Stimulated activated CD4-positive, alpha-beta T cell treated with anti-CD3 and anti-CD28 coated beads, Interleukin-1b, Interleukin-23, amount 100 ng/mL, for 24 hours (primary cell): Measurements from ENCODE around the gene OR13J1.

Experiments
- DNase-seq, 4 experiments: peaks; one replicate each; pipeline ENCODE4 v3.0.0-alpha.2; 2020; ENCODE audit warnings: low read depth in 4 of 4, low spot score in 1 of 4

Gene OR13J1

GRCh38 chr9:35859990-35860339 is 10.2 kb downstream of the OR13J1 start:
- DNase-seq: no peak

- DNase-seq: no peak
Measured at GRCh38 chr9:35859310-35859989, 10.8 kb downstream of the OR13J1 start.

- DNase-seq: no peak
Measured at GRCh38 chr9:35858458-35858857, 11.7 kb downstream of the OR13J1 start.

GRCh38 chr9:35856882-35857281 is 13.3 kb downstream of the OR13J1 start:
- DNase-seq: no peak

GRCh38 chr9:35856206-35856605 is 14.0 kb downstream of the OR13J1 start:
- DNase-seq: no peak

- DNase-seq: no peak
Measured at GRCh38 chr9:35854091-35854762, 16.0 kb downstream of the OR13J1 start.

DNA sequence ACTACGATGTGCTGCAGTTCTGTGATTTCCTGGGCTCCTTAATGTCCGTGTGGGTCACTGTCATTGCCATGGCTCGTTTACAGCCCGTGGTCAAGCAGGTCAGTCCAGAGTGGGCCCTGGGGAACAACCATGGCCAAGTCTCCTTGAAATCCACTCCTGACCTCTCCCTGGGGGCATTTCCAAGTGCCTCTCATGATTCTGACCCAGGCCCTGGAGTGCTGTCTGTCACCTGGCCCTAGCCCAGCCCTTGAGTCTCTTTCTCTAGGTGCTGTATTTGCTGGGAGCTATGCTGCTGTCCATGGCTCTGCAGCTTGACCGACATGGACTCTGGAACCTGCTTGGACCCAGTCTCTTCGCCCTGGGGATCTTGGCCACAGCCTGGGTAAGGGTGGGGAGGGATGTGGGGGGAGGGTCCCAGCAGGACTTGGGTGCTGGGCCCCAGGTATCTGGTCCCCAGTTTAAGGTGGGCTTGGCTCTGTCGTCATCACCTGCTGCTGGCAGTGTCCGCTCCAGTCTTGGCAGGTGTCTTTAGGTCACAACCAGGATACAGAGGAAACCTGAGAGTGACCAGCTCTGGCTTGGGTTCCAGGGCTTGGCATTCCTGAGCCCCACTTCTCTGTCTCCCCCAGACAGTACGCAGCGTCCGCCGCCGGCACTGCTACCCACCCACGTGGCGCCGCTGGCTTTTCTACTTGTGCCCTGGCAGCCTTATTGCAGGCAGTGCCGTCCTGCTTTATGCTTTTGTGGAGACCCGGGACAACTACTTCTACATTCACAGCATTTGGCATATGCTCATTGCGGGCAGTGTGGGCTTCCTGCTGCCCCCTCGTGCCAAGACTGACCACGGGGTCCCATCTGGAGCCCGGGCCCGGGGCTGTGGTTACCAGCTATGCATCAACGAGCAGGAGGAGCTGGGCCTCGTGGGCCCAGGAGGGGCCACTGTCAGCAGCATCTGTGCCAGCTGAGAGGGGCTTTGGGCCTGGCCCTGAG is 17.0 kb downstream of the OR13J1 start:
- no peak for DNase-seq

- DNase-seq: no peak
Measured at GRCh38 chr9:35852267-35852815, 17.9 kb downstream of the OR13J1 start.

DNA sequence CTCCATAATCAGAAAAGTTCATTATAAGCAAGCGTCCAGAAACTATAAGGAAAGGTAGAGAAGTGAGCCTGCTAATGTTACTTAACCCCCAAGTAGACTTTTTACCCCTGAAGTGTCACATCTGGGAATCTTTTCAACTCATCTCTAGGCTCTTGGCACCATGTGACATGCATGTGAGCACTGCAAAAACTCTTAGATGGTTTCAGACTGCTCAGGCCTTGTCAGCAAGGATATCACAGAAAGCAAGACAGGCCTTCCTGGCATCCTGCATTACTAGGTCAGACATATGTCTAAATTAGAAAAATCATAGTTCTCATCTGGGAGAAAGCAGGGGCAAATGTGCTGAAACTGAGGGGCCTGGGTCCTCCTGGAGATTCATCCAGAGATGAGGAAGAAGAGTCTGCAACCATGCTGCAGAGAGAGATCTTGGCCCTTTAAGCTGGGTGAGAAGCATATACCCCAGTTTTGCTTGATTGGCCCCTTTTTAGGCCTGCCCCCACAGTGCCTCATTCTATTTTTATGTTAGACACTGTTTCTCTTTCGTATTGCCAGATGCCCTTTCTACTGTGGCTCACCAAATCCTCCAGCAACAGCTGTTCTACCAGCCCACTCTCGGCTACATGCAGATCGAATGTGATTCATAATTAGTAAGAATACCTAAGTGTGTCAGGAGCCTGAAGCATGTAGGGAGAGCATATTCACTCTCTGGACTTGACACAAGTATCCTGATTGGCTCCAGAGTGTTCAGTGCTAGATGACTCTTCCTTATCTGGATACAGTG is 22.2 kb downstream of the OR13J1 start:
- DNase-seq: no peak

GRCh38 chr9:35845824-35846771 is 24.1 kb downstream of the OR13J1 start:
- DNase-seq: no peak

GRCh38 chr9:35844628-35845270 is 25.5 kb downstream of the OR13J1 start:
- DNase-seq: no peak

DNA sequence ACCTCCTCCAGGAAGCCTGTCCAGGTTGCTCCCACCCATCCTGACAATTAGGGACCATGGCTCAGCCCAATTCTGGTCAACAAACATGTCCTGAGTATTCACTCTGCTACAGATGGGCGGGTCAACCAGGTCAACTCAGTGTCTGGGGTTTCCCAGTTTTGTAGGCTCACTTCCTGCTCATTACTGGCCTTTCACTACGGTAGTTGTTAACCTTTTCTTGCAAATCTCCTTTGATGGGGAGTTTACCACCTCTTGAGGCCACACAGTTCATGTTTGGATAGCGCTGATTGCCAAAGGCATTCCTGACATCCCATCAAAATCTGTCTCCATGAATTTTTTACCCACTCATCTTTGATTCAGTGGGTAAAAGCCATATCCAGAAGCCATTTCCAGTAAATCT is 27.4 kb downstream of the OR13J1 start:
- DNase-seq: no peak

- DNase-seq: no peak
Measured at GRCh38 chr9:35842020-35842745, 28.0 kb downstream of the OR13J1 start.

DNA sequence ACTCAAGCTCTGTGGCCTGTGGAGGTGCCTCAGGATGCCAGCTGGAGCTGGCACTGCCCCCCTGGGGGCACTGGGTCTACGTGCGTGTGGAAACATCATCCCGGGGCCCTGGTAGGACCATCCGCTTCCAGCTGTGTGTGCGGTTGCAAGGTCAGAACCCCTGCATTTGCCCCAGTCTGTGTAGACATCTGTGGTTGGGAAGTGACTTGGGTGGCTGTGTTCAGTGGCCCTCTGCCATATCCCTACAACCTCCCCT is 28.6 kb downstream of the OR13J1 start:
- no peak for DNase-seq

DNA sequence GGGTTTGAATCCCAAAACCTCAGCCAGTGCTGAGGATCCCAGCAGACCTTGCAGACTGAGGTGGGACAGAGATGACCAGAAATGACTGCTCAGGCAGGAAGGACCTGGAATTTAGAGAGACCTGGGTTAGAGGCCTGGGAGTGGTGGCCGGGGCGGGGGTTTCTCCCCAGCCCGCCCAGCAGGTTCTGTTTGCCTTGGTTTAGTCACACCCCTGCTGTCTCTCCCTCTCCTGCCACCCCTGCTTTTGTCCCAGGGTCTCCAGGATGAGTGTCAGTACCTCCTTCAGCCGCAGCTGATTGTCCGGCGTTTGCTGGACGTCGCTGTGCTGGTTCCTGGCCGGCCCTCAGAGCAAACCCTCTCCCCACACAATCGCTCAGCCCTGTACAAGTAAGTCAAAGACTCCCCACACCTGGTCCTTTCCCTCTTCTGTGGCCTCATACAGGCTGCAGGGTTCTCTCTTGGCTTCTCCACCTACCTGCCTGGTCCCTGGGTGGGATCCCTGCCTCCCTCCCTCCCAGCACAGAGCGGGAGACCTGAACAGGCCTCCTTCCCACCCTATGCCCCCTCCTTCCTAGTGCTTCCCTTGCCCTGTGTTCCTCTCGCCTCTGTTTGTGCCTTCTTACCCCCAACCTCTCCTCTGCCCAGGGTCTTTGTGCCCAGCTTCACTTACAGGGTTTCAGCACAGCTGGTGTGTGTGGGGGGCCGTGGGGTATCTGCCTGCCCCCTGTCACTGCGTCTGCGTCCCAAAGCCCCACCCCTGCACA is 29.1 kb downstream of the OR13J1 start:
- DNase-seq: no peak

- DNase-seq: no peak
Measured at GRCh38 chr9:35839926-35840325, 30.3 kb downstream of the OR13J1 start.

GRCh38 chr9:35836595-35836994 is 33.6 kb downstream of the OR13J1 start:
- no peak for DNase-seq

DNA sequence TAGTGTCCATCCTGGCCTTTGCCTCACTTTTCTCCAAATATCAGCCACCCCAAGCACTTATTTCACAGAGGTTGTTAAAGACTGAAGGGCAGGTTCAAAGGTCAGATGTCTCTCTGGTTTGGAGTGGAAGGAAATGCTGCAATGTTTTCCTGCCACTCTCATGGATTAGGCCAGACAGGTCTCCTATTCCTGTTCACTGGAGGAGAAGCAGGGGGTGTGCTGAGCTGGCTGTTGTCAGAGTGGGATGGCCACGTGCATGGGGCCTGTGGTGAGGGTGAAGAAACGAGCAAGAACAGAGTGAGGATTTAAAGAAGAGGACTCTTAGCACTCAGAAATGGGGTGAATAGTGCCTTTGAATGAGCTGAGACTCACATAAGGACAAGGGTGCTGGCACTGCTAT is 34.4 kb downstream of the OR13J1 start:
- DNase-seq: no peak
